ENCODE data around the gene GAST. TPM values are rescaled to one million over a fixed set of nuclear protein-coding genes. Genes with fewer than 3 reads are reported as not detected.
A peak's percentile ranks its signal among the peaks of the same experiment; 100 is the strongest.

Gene GAST
- total and polyA plus RNA-seq, 9 of the 15 experiments (the other 6 are each of a cell fraction or from before 2014, with no cell fraction given) = not detected

GRCh38 chr17:41688641-41689496 is 23.3 kb upstream of the GAST start, which contains the start of gene EIF1 (continued):
- TF ChIP-seq ESRRB (CRISPR knock-in tag; IDR thresholded peaks at IDR 0.05; ENCODE audit: borderline replicate concordance) (no peak; the same call in 1 of the 2 replicates), BMI1 (IDR thresholded peaks at IDR 0.05; ENCODE audit: low read length) (no peak), KLF13 (tag; IDR thresholded peaks at IDR 0.05; ENCODE audit: borderline replicate concordance, low read depth) (no peak), BCL6 (CRISPR knock-in tag; IDR thresholded peaks at IDR 0.05) (0 out of 2 replicates have a peak, but pooled peaks have one; percentile 27), RFX5 (IDR thresholded peaks at IDR 0.05; ENCODE audit: low read depth, low read length) (0 out of 2 replicates have a peak, but pooled peaks have one; percentile 46), ZNF124 (CRISPR knock-in tag; IDR thresholded peaks at IDR 0.05) (no peak), CBX2 (IDR thresholded peaks at IDR 0.05; ENCODE audit: insufficient read depth, low read length, poor library complexity, severe bottlenecking) (no peak), MIER1 (IDR thresholded peaks at IDR 0.05; ENCODE audit: low read depth) (no peak), CAMTA2 (CRISPR knock-in tag; conservative IDR thresholded peaks at IDR 0.05) (0 out of 2 replicates have a peak, but pooled peaks have one; percentile 18), STAG1 (CRISPR knock-in tag; IDR thresholded peaks at IDR 0.05; ENCODE audit: borderline replicate concordance) (no peak), ATF1 (CRISPR knock-in tag; IDR thresholded peaks at IDR 0.05) (peak; percentile 87), ATF1 (tag; IDR thresholded peaks at IDR 0.05) (peak; percentile 99), ERF (CRISPR knock-in tag; IDR thresholded peaks at IDR 0.05) (peak; percentile 85), LCOR (CRISPR knock-in tag; IDR thresholded peaks at IDR 0.05) (peak; percentile 97; the same call in 1 of the 2 replicates), ZBTB26 (CRISPR knock-in tag; IDR thresholded peaks at IDR 0.05) (peak; percentile 96), ZNF449 (CRISPR knock-in tag; IDR thresholded peaks at IDR 0.05) (peak; percentile 52; the same call in 1 of the 2 replicates), ZFP30 (CRISPR knock-in tag; IDR thresholded peaks at IDR 0.05; ENCODE audit: borderline replicate concordance) (no peak), FOXA1 (IDR thresholded peaks at IDR 0.05; ENCODE audit: borderline replicate concordance) (no peak), MLX (CRISPR knock-in tag; conservative IDR thresholded peaks at IDR 0.05) (peak in 1 of 2 experiments; percentile 68; a peak in 2 of 4 replicates), NFE2L1 (tag; IDR thresholded peaks at IDR 0.05; ENCODE audit: borderline replicate concordance, low read depth) (no peak), ATF2 (CRISPR knock-in tag; IDR thresholded peaks at IDR 0.05) (0 out of 2 replicates have a peak, but pooled peaks have one; percentile 63), CEBPG (CRISPR knock-in tag; IDR thresholded peaks at IDR 0.05) (peak; percentile 99), CEBPG (tag; conservative IDR thresholded peaks at IDR 0.05 in 1 of 2, IDR thresholded peaks at IDR 0.05 in 1 of 2) (peak; percentile 99), ZBTB8A (IDR thresholded peaks at IDR 0.05; ENCODE audit: partially characterized antibody) (no peak)
